ENCODE measurements around the gene GNAT3. TPM values are rescaled to one million over a fixed set of nuclear protein-coding genes. Genes with fewer than 3 reads are reported as not detected.
A peak's percentile ranks its signal among the peaks of the same experiment; 100 is the strongest.

Gene GNAT3
- total RNA-seq, 1 donor from 2014 or later, result 0.70 TPM

GRCh38 chr7:80530136-80530535, 18.3 kb upstream of the GNAT3 start:
- peaks cover 9% of the 10 kb centered on the region for H3K4me1 Mint-ChIP-seq (ENCODE audit: unreplicated experiment)
- H3K27me3 Mint-ChIP-seq, result no peaks in the 10 kb centered on the region
- no peak overlapping the region for H3K4me3 Mint-ChIP-seq
- H3K27ac Mint-ChIP-seq, result no peak overlapping the region
- TF ChIP-seq, protein P1, sequence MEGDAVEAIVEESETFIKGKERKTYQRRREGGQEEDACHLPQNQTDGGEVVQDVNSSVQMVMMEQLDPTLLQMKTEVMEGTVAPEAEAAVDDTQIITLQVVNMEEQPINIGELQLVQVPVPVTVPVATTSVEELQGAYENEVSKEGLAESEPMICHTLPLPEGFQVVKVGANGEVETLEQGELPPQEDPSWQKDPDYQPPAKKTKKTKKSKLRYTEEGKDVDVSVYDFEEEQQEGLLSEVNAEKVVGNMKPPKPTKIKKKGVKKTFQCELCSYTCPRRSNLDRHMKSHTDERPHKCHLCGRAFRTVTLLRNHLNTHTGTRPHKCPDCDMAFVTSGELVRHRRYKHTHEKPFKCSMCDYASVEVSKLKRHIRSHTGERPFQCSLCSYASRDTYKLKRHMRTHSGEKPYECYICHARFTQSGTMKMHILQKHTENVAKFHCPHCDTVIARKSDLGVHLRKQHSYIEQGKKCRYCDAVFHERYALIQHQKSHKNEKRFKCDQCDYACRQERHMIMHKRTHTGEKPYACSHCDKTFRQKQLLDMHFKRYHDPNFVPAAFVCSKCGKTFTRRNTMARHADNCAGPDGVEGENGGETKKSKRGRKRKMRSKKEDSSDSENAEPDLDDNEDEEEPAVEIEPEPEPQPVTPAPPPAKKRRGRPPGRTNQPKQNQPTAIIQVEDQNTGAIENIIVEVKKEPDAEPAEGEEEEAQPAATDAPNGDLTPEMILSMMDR (conservative IDR thresholded peaks at IDR 0.05), result no peak
- peaks cover 4% of the 10 kb centered on the region for H3K9me3 Mint-ChIP-seq
- DNase-seq (ENCODE audit: extremely low spot score, unreplicated experiment), result no peak
- H3K36me3 Mint-ChIP-seq, result no peaks in the 10 kb centered on the region

DNA sequence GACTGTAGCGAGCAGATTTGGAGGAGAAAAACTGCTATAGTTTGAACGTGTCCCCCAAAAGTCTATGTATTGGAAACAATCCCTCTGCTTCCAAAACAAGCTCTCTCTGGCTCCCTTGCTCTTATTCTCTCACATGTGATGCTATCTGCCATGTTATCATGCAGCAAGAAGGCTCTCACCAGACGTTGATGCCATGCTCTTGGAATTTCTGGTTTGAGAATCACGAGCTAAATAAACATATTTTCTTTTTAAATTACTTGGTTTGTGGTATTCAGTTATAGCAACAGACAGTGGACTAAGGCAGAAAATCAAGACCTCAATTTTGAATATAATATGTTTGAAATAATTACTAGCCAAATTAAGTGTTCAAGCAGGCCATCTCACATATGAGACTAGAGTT, 17.5 kb upstream of the GNAT3 start:
- H3K9me3 Mint-ChIP-seq, result peaks cover 4% of the 10 kb centered on the region
- no peaks in the 10 kb centered on the region for H3K36me3 Mint-ChIP-seq
- H3K4me3 Mint-ChIP-seq, result no peak overlapping the region
- no peak overlapping the region for H3K27ac Mint-ChIP-seq
- no peaks in the 10 kb centered on the region for H3K27me3 Mint-ChIP-seq
- DNase-seq (ENCODE audit: extremely low spot score, unreplicated experiment), result no peak
- TF ChIP-seq, protein P1 (conservative IDR thresholded peaks at IDR 0.05), result no peak
- H3K4me1 Mint-ChIP-seq (ENCODE audit: unreplicated experiment), result peaks cover 9% of the 10 kb centered on the region

DNA sequence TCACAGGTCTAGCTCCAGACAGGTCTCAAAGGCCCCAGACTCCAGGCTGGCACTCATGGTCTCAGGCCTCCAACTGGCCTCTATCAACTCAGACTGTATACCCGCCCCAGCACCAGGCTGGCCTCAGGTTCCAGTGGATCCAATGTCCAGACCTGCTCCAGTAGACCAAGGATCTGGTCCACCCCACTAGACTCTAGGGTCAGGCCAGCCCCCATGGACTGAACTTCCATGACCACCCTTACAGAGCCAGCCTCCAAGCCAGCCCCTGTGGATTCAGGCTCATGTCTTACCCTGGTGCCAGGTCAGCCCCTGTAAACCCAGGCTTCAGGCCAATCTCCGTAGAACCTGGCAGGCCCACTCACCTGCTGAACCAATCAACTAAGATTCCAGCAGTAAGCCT, 16.8 kb upstream of the GNAT3 start:
- peaks cover 4% of the 10 kb centered on the region for H3K9me3 Mint-ChIP-seq
- no peak overlapping the region for H3K27ac Mint-ChIP-seq
- H3K27me3 Mint-ChIP-seq, result no peaks in the 10 kb centered on the region
- peaks cover 8% of the 10 kb centered on the region for H3K4me1 Mint-ChIP-seq (ENCODE audit: unreplicated experiment)
- no peak overlapping the region for H3K4me3 Mint-ChIP-seq
- no peak for DNase-seq (ENCODE audit: extremely low spot score, unreplicated experiment)
- TF ChIP-seq, protein P1 (conservative IDR thresholded peaks at IDR 0.05), result no peak
- H3K36me3 Mint-ChIP-seq, result no peaks in the 10 kb centered on the region

GRCh38 chr7:80526472-80526871, 14.6 kb upstream of the GNAT3 start:
- no peaks in the 10 kb centered on the region for H3K9me3 Mint-ChIP-seq
- TF ChIP-seq, protein P1 (conservative IDR thresholded peaks at IDR 0.05), result no peak
- no peak overlapping the region for H3K4me3 Mint-ChIP-seq
- H3K27ac Mint-ChIP-seq, result no peak overlapping the region
- H3K27me3 Mint-ChIP-seq, result no peaks in the 10 kb centered on the region
- DNase-seq (ENCODE audit: extremely low spot score, unreplicated experiment), result no peak
- H3K4me1 Mint-ChIP-seq (ENCODE audit: unreplicated experiment), result no peaks in the 10 kb centered on the region
- no peaks in the 10 kb centered on the region for H3K36me3 Mint-ChIP-seq

DNA sequence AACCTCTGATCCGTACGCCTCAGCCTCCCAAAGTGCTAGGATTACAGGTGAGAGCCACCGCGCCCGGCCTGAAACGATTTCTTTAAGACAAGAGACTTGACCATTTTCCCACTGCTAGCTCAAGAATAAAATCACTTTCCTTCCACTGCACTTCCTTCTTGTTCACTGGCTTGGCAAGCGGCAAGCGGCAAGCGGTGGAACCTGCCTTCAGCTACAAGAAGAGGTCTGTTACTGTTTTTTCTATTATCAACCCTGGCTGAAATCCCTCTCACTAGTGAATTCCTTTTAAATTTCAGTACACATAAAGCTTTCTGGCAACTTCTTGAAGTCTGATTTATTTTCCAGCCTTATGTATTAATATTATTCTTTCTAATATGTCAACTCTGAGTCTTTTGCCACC, 12.8 kb upstream of the GNAT3 start:
- no peaks in the 10 kb centered on the region for H3K27me3 Mint-ChIP-seq
- TF ChIP-seq, protein P1 (conservative IDR thresholded peaks at IDR 0.05), result no peak
- H3K4me1 Mint-ChIP-seq (ENCODE audit: unreplicated experiment), result no peaks in the 10 kb centered on the region
- no peak overlapping the region for H3K27ac Mint-ChIP-seq
- H3K9me3 Mint-ChIP-seq, result no peaks in the 10 kb centered on the region
- H3K36me3 Mint-ChIP-seq, result no peaks in the 10 kb centered on the region
- no peak overlapping the region for H3K4me3 Mint-ChIP-seq
- DNase-seq (ENCODE audit: extremely low spot score, unreplicated experiment), result no peak

- DNase-seq (ENCODE audit: extremely low spot score, unreplicated experiment), result no peak
- no peaks in the 10 kb centered on the region for H3K36me3 Mint-ChIP-seq
- no peak overlapping the region for H3K27ac Mint-ChIP-seq
- TF ChIP-seq, protein P1 (conservative IDR thresholded peaks at IDR 0.05), result no peak
- peak overlapping the region; percentile 55 for H3K4me3 Mint-ChIP-seq
- no peaks in the 10 kb centered on the region for H3K27me3 Mint-ChIP-seq
- H3K9me3 Mint-ChIP-seq, result no peaks in the 10 kb centered on the region
- H3K4me1 Mint-ChIP-seq (ENCODE audit: unreplicated experiment), result peaks cover 7% of the 10 kb centered on the region
These were observed 9.9 kb upstream of the GNAT3 start for GRCh38 chr7:80521809-80522208.
